Lung (tissue), 12 donors: ENCODE data around the gene SPON1. TPM values are rescaled to one million over a fixed set of nuclear protein-coding genes. Genes with fewer than 3 reads are reported as not detected.
A peak's percentile ranks its signal among the peaks of the same experiment; 100 is the strongest.

Experiments used
- ATAC-seq: fragments of 200-7000 bp; cut with Tn5 transposase; one replicate; pipeline ENCODE4 v1.9.1; 2020; ENCODE audit warnings: moderate number of reproducible peaks; ENCODE audit not compliant: insufficient read depth, low FRiP score
- DNase-seq, 3 donors: peaks; one replicate each; pipeline ENCODE4 v3.0.0-alpha.2; 2013 to 2017
- H3K27ac ChIP-seq, 2 donors: one replicate each; pipeline ENCODE4 v1.5.1; 2013; ENCODE audit warnings: mild to moderate bottlenecking in 2 of 2, moderate library complexity in 2 of 2, control low read depth in 1 of 2, inconsistent platforms in 1 of 2, low read depth in 1 of 2, low read length in 1 of 2
- H3K27me3 ChIP-seq, 3 donors: one replicate each; pipeline ENCODE4 v1.5.1; 2013; ENCODE audit warnings: low read length in 2 of 3; ENCODE audit not compliant: control insufficient read depth in 3 of 3, insufficient read depth in 3 of 3
- H3K36me3 ChIP-seq, 4 donors: one replicate each; pipeline ENCODE4 v1.5.1; 2013; ENCODE audit warnings: low read length in 4 of 4, mild to moderate bottlenecking in 1 of 4, moderate library complexity in 1 of 4; ENCODE audit not compliant: control insufficient read depth in 4 of 4, insufficient read depth in 4 of 4
- H3K4me1 ChIP-seq, 5 donors: one replicate each; pipeline ENCODE4 v1.5.1; 2013; ENCODE audit warnings: low read length in 5 of 5, mild to moderate bottlenecking in 2 of 5, moderate library complexity in 1 of 5; ENCODE audit not compliant: control insufficient read depth in 5 of 5, insufficient read depth in 5 of 5
- H3K4me3 ChIP-seq: one replicate; pipeline ENCODE4 v1.5.1; 2013; ENCODE audit warnings: mild to moderate bottlenecking, control low read depth, moderate library complexity
- H3K9ac ChIP-seq, 2 donors: one replicate each; pipeline ENCODE4 v1.5.1; 2013; ENCODE audit warnings: low read length in 2 of 2, control low read depth in 1 of 2; ENCODE audit not compliant: insufficient read depth in 1 of 2
- H3K9me3 ChIP-seq, 4 donors: one replicate each; pipeline ENCODE4 v1.5.1; 2013; ENCODE audit warnings: low read length in 3 of 4, mild to moderate bottlenecking in 1 of 4, moderate library complexity in 1 of 4; ENCODE audit not compliant: control insufficient read depth in 4 of 4, insufficient read depth in 3 of 4
- WGBS, 2 donors: extraction: QIAGEN DNeasy Blood & Tissue Kit; methylation state at CpG; one replicate each; pipeline ENCODE4 v1.1.7; 2013; 5-methylcytosine and 5-hydroxymethylcytosine counted together
- polyA plus RNA-seq, 2 donors: library from polyadenylated mRNA; stranded (reverse); fragments of 200-250 nt; gene quantifications; one replicate each; pipeline ENCODE4 v1.2.1, GENCODE V29; 2013
- total RNA-seq, 2 donors: library from RNA; depleted of rRNA in 1 of 2; stranded (reverse); fragments of >200 nt in 1 of 2; gene quantifications; one replicate each; pipeline ENCODE4 v1.2.1, GENCODE V29; 2014 to 2021
- TF ChIP-seq, protein P1 (sequence below): IDR thresholded peaks from 2 replicates; pipeline ENCODE4 v1.5.1; 2012; ENCODE audit warnings: mild to moderate bottlenecking; ENCODE audit errors: control extremely low read depth, extremely low read depth
- donor health status: control.
- donor health status: control.
- donor health status: Bipolar disorder and iron deficiency.
- donor health status: healthy.
- donor health status: DM: yes; HTN: yes; CAD: no.

SPON1 gene
- total and polyA plus RNA-seq, 4 donors: 8.4 to 98.6 (median 59.9) TPM

DNA sequence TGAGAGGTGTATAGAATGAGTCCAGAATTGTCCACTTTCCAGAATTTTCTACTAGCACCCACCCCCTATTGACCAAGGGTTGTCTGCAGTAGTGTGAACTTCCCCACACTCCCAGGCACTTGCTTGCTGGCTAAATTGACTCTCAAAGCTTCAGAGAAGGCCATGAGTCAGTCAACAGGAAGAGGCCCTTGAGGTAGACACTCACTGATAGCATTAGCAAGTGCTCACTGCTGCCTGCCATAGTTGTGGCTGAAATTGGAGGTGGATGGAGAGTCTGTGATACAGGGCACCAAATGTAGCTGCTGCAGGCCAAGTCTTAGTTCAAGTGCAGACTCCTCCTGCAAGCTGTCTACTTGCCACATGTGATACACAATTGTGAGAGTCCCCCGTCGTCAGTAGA, 156.8 kb downstream of the SPON1 start:
- ATAC-seq: peak; percentile 27
- Histone ChIP-seq H3K36me3 (peaks cover 0 to 6% (median 2%) of the 10 kb centered on the region in 4 donors), H3K4me3 (no peak overlapping the region), H3K4me1 (peaks cover 0 to 8% (median 0%) of the 10 kb centered on the region in 5 donors), H3K9me3 (peaks cover 0 to 2% (median 0%) of the 10 kb centered on the region in 4 donors), H3K9ac (no peak overlapping the region), H3K27me3 (no peaks in the 10 kb centered on the region), H3K27ac (no peak overlapping the region)
- no peak for DNase-seq
- TF ChIP-seq, protein P1, sequence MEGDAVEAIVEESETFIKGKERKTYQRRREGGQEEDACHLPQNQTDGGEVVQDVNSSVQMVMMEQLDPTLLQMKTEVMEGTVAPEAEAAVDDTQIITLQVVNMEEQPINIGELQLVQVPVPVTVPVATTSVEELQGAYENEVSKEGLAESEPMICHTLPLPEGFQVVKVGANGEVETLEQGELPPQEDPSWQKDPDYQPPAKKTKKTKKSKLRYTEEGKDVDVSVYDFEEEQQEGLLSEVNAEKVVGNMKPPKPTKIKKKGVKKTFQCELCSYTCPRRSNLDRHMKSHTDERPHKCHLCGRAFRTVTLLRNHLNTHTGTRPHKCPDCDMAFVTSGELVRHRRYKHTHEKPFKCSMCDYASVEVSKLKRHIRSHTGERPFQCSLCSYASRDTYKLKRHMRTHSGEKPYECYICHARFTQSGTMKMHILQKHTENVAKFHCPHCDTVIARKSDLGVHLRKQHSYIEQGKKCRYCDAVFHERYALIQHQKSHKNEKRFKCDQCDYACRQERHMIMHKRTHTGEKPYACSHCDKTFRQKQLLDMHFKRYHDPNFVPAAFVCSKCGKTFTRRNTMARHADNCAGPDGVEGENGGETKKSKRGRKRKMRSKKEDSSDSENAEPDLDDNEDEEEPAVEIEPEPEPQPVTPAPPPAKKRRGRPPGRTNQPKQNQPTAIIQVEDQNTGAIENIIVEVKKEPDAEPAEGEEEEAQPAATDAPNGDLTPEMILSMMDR: no peak
- 97 to 100% methylated on average over 2 of the region's 2 CpGs for WGBS, 2 donors

DNA sequence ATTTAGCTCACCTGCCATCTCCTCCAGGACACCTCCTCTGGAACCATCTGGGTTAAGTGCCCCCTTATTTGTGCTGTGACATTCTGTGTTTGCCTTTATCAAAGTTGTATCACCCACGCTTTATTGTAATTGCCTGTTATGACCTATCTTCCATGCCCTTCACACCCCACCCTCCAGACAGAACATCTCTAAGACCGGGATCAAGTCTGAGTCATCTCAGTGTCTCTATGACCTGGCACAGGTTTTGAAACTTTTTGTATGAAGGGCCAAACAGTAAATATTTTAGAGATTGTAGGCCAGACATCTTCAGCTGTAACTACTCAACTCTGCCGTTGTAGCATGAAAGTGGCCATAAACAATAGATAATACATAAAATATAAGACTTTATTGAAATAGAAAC, 161.8 kb downstream of the SPON1 start:
- 75 to 89% methylated on average over 3 of the region's 3 CpGs for WGBS, 2 donors
- Histone ChIP-seq H3K9me3 (peaks cover 0 to 5% (median 0%) of the 10 kb centered on the region in 4 donors), H3K27me3 (no peaks in the 10 kb centered on the region), H3K4me1 (no peaks in the 10 kb centered on the region), H3K9ac (no peak overlapping the region), H3K27ac (no peak overlapping the region), H3K4me3 (no peak overlapping the region), H3K36me3 (peaks cover 0 to 6% (median 2%) of the 10 kb centered on the region in 4 donors)
- ATAC-seq (no peak), DNase-seq (peak in 1 of 3 donors; percentile 32)
- TF ChIP-seq, protein P1: no peak

DNA sequence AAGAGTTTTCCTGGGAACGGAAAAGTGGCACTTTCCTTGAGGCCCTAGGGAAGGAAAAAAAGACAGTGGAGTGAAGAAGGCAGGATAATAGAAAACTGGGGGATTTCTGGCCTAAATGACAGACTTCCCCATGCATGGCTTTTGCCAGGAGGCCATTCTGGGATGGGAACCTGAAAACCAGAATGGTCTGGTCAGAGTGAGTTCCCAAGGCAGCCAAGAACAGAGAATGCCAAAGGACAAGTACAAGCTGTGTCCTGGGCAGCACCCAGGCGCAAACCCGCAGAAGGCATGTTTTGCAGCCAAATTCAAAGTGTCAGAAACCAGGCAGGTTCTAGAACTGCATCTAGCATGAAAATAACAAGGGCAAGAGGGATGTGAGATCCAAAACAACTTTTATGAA, 162.4 kb downstream of the SPON1 start:
- ATAC-seq: no peak
- no peaks in the 10 kb centered on the region for H3K4me1 ChIP-seq
- no peak overlapping the region for H3K27ac ChIP-seq
- WGBS, 2 donors: 87 to 93% methylated on average over 3 of the region's 3 CpGs
- no peak overlapping the region for H3K4me3 ChIP-seq
- H3K36me3 ChIP-seq: peaks cover 0 to 6% (median 2%) of the 10 kb centered on the region in 4 donors
- H3K27me3 ChIP-seq: no peaks in the 10 kb centered on the region
- peaks cover 0 to 5% (median 0%) of the 10 kb centered on the region in 4 donors for H3K9me3 ChIP-seq
- H3K9ac ChIP-seq: no peak overlapping the region
- TF ChIP-seq, protein P1: no peak
- peak in 1 of 3 donors; percentile 26 for DNase-seq

DNA sequence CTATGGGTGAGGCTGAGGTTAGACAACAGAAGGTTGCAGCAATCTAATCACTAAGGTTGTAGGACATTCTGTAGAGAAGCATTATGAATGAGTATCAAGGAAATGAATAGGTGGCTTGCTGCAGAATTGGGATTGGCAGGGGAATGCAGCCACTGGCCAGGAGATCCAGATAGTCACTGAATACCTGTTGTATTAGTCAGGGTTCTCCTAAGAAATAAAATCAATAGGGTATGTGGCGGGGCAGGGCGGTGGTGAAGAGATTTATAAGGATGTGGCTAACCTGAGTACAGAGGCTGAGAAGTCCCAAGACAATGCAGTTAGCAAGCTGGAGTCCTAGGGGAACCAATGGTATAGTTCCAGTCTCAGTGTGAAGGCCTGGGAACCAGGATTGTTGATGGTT, 163.0 kb downstream of the SPON1 start:
- H3K4me1 ChIP-seq: no peaks in the 10 kb centered on the region
- DNase-seq: no peak
- WGBS, 2 donors: 98 to 100% methylated on average over 2 of the region's 2 CpGs
- H3K4me3 ChIP-seq: no peak overlapping the region
- ATAC-seq: no peak
- H3K27ac ChIP-seq: no peak overlapping the region
- no peaks in the 10 kb centered on the region for H3K27me3 ChIP-seq
- H3K9me3 ChIP-seq: peaks cover 0 to 3% (median 0%) of the 10 kb centered on the region in 4 donors
- peaks cover 0 to 6% (median 2%) of the 10 kb centered on the region in 4 donors for H3K36me3 ChIP-seq
- TF ChIP-seq, protein P1: no peak
- H3K9ac ChIP-seq: no peak overlapping the region
